ENCODE measurements around the gene SKI. TPM values are rescaled to one million over a fixed set of nuclear protein-coding genes. Genes with fewer than 3 reads are reported as not detected.

The SKI gene
- total RNA-seq, 3 donors from 2014 or later = 22.1 to 33.8 (median 26.7) TPM

DNA sequence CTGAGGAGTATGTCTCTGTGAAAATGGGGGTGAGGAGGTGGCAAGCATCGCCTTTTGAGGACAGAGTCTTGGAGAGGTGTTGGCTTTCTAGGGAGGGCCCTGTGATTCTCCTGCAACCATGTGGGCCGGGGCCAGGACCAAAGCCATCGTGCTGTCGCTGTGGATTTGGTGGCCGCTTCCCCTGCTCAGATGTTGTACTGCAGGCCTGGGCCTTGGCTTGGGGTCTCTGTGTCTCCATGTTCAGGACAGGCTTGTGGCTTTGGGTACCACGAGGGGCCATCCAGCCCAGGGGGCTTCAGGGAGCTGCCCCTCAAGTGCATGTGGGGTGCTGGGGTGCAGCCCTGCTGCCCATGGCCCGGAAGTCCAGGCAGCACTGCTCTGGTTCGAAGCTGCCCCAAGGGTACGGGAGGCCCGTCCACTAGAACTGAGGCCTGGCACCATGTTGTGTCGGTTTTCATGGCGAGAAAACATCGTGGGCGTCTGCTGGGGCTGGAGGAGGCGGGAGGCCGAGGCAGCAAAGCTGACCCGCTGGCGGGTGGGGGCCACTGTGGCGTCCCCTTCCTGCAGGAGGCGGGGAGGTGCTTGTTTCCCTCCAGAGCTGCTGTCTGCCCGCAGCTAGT lies 55.4 kb downstream of the SKI start:
- intact Hi-C loops (cut with DNase I; ENCODE audit: low total_unique reads) = loop anchor here (1.0 kb wide), 1 partner anchor 19 kb away; no protein-coding TSS in a partner anchor

DNA sequence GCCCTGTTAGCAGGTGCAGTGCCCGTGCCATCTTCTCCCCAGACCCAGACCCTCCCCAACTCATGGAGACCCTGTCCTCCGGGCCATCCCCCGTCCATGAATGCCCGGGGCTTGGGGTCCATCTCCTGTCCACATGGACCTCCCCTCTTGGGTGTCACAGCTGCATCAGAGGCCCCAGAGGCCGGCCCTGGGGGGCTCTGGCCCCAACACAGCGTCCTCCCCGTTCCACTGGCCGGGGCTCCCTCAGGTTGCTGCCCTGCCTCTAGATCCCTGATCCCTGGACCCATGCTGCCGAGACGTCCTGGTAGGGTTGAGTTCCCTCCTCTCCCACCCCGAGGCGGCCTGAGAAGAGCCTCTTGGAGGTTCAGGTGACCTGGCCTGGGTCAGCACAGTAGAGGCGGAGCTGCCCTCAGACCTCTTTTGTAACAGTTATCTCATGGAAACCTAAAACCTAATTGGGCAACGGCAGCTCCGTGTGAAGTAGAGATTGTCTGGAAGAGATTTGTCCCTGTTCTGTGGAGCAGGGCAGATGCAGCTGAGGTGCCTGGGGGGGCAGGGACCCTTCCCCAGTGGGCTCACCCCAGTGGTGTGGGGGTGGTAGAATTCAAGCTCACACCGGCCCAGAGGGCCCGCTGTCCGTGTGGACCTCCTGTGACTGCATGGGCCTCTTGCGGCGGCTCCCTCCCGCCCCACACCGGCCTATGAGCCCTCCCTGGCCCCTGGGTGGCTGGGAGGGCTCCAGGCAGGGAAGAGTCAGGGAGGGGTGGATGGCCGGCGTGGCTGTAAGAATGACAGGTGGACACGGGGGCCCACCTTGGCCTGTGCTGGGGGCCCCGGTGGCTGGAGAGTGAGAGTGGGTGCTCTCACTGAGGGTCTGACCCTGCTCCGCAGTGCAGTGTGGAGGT lies 56.1 kb downstream of the SKI start:
- intact Hi-C loops (cut with DNase I; ENCODE audit: low total_unique reads) = loop anchor here (1.0 kb wide), 1 partner anchor 18 kb away; no protein-coding TSS in a partner anchor
- peak overlapping the region; percentile 25 to 69 for H3K27ac ChIP-seq
- H3K9me3 ChIP-seq = no peaks in the 10 kb centered on the region
- no peak for TF ChIP-seq POLR2AphosphoS5 (IDR thresholded peaks at IDR 0.05)
- TF ChIP-seq POLR2A (IDR thresholded peaks at IDR 0.05) = no peak
- TF ChIP-seq, protein P1, sequence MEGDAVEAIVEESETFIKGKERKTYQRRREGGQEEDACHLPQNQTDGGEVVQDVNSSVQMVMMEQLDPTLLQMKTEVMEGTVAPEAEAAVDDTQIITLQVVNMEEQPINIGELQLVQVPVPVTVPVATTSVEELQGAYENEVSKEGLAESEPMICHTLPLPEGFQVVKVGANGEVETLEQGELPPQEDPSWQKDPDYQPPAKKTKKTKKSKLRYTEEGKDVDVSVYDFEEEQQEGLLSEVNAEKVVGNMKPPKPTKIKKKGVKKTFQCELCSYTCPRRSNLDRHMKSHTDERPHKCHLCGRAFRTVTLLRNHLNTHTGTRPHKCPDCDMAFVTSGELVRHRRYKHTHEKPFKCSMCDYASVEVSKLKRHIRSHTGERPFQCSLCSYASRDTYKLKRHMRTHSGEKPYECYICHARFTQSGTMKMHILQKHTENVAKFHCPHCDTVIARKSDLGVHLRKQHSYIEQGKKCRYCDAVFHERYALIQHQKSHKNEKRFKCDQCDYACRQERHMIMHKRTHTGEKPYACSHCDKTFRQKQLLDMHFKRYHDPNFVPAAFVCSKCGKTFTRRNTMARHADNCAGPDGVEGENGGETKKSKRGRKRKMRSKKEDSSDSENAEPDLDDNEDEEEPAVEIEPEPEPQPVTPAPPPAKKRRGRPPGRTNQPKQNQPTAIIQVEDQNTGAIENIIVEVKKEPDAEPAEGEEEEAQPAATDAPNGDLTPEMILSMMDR (IDR thresholded peaks at IDR 0.05) = no peak
- no peak for DNase-seq (ENCODE audit: low spot score in 2 of 2)
- H3K4me3 ChIP-seq = no peak overlapping the region
- no peaks in the 10 kb centered on the region for H3K27me3 ChIP-seq
- peaks cover 0 to 4% of the 10 kb centered on the region in 2 donors for H3K4me1 ChIP-seq
- H3K36me3 ChIP-seq = no peaks in the 10 kb centered on the region

More for the DNA sequence above, 55.4 kb downstream of the SKI start:
- Histone ChIP-seq H3K27me3 (no peaks in the 10 kb centered on the region), H3K27ac (peak overlapping the region in 1 of 2 donors; percentile 69), H3K36me3 (no peaks in the 10 kb centered on the region), H3K4me1 (peaks cover 7 to 11% of the 10 kb centered on the region in 2 donors), H3K4me3 (no peak overlapping the region), H3K9me3 (no peaks in the 10 kb centered on the region)
- TF ChIP-seq, protein P1 (IDR thresholded peaks at IDR 0.05) = no peak
- no peak for TF ChIP-seq POLR2AphosphoS5 (IDR thresholded peaks at IDR 0.05)
- TF ChIP-seq POLR2A (IDR thresholded peaks at IDR 0.05) = no peak
- DNase-seq (ENCODE audit: low spot score in 2 of 2) = no peak

DNA sequence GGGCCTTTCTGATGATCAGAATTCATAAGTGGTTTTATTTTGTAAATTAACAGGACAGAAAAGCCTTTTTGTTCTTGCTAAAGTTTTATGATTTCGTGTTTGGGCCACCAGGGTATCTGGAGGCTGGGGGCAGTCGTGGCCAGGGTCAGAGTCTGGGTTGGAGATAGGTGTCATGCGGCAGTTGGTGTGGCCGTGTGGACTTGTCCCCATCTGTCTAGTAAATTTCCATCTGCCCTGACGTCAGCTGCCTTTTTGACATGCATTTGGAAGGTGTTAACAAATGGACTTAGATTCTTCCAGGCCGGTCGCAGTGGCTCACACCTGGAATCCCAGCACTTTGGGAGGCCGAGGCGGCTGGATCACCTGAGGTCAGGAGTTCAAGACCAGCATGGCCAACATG lies 56.8 kb downstream of the SKI start:
- Histone ChIP-seq H3K27ac (peak overlapping the region in 1 of 2 donors; percentile 69), H3K4me3 (no peak overlapping the region), H3K36me3 (no peaks in the 10 kb centered on the region), H3K27me3 (no peaks in the 10 kb centered on the region), H3K9me3 (no peaks in the 10 kb centered on the region), H3K4me1 (peaks cover 4 to 6% of the 10 kb centered on the region in 2 donors)
- DNase-seq (ENCODE audit: low spot score in 2 of 2) = no peak
- intact Hi-C loops (cut with DNase I; ENCODE audit: low total_unique reads) = no loop called here
- TF ChIP-seq POLR2A (IDR thresholded peaks at IDR 0.05) = no peak
- no peak for TF ChIP-seq POLR2AphosphoS5 (IDR thresholded peaks at IDR 0.05)
- TF ChIP-seq, protein P1 (IDR thresholded peaks at IDR 0.05) = no peak

DNA sequence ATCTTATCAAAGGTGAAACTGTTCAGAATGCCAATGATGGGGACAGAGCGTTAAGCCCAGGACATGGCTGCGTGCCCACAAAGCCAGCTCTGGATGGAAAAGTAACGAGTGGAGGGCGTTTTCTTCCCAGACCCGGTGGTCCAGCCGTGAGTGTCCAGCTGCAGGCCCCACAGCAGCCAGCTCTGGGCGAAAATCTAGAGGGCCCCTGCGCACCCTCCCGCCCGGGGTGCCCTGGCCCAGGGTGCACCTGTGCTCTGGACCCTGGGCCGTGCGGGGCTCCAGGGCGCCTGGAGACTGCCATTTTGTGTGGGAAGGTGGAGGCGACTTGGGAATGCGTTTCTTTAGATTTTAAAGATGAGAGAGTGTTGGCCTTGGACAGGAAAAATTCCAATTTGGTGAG lies 58.8 kb downstream of the SKI start:
- H3K36me3 ChIP-seq = no peaks in the 10 kb centered on the region
- H3K27me3 ChIP-seq = no peaks in the 10 kb centered on the region
- H3K27ac ChIP-seq = peak overlapping the region in 1 of 2 donors; percentile 52
- H3K4me1 ChIP-seq = peaks cover 23% of the 10 kb centered on the region in 2 donors
- TF ChIP-seq, protein P1 (IDR thresholded peaks at IDR 0.05) = no peak
- TF ChIP-seq POLR2AphosphoS5 (IDR thresholded peaks at IDR 0.05) = no peak
- no peak for TF ChIP-seq POLR2A (IDR thresholded peaks at IDR 0.05)
- H3K4me3 ChIP-seq = no peak overlapping the region
- intact Hi-C loops (cut with DNase I; ENCODE audit: low total_unique reads) = no loop called here
- no peaks in the 10 kb centered on the region for H3K9me3 ChIP-seq
- DNase-seq (ENCODE audit: low spot score in 2 of 2) = no peak

DNA sequence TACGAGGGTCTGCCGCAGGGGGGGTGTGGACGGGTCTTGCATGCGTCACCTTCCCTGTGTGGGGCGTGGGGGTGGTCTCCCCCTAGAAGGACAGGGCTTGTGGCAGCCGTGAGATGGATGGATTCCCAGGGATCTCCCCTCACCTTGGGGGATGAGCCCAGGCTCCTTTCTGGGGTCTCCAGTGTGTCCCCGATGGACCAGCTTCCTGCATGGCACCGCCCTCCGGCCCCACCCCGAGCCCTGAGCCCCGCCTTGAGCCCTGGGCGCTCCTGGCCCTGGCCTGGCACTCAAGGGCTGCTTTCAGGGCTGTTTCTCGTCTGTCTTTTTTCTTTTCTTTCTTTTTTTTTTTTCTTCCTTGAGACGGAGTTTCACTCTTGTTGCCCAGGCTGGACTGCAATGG lies 59.5 kb downstream of the SKI start:
- Histone ChIP-seq H3K27me3 (no peaks in the 10 kb centered on the region), H3K4me3 (no peak overlapping the region), H3K9me3 (no peaks in the 10 kb centered on the region), H3K36me3 (no peaks in the 10 kb centered on the region), H3K4me1 (peaks cover 28 to 30% of the 10 kb centered on the region in 2 donors), H3K27ac (no peak overlapping the region)
- intact Hi-C loops (cut with DNase I; ENCODE audit: low total_unique reads) = no loop called here
- no peak for DNase-seq (ENCODE audit: low spot score in 2 of 2)
- TF ChIP-seq, protein P1 (IDR thresholded peaks at IDR 0.05) = no peak
- TF ChIP-seq POLR2A (IDR thresholded peaks at IDR 0.05) = no peak
- TF ChIP-seq POLR2AphosphoS5 (IDR thresholded peaks at IDR 0.05) = no peak

Measured in breast epithelium (tissue), 4 donors.